ENCODE results near the gene THRSP.
"Not testable (repeated sequence)": the region's sequence is repeated elsewhere in the genome, so short reads cannot be mapped to it uniquely, and the experiment has no call there.

THRSP gene

DNA sequence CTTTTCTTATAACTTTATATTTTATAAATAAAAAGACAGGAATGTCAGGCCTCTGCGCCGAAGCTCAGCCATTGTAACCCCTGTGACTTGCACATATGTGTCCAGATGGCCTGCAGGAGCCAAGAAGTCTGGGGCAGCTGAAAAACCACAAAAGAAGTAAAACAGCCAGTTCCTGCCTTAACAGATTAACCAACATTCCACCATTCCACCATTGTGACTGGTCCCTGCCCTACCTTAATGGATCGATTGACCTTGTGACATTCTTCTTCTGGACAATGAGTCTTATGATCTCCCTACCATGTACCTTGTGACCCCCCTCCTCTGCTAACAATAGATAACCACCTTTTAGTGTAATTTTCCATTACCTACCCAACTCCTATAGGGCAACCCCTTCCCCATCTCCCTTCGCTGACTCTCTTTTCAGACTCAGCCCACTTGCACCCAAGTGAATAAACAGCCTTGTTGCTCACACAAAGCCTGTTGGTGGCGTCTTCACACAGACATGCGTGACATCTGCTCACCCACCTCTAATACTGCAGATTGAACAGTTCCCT, 22.9 kb downstream of the THRSP start:
- DNase-seq (ENCODE audit: low read depth in 3 of 3, low spot score in 1 of 3): not testable (repeated sequence)

DNA sequence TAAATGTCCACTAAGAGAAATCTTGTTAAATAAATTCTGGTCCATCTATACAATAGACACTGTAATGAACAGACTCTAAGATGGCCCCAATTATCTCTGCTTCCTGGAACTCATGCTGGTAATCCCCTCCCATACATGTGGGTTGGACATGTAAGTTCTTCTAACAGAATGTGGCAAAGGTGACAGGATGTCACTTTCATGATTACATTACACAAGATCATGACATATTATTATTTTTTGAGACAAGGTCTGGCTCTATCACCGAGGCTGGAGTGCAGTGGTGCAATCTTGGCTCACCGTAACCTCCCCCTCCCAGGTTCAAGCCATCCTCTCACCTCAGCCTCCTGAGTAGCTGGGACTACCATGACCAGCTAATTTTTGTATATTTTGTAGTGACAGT, 30.6 kb downstream of the THRSP start:
- DNase-seq (ENCODE audit: low read depth in 3 of 3, low spot score in 1 of 3): no peak

DNA sequence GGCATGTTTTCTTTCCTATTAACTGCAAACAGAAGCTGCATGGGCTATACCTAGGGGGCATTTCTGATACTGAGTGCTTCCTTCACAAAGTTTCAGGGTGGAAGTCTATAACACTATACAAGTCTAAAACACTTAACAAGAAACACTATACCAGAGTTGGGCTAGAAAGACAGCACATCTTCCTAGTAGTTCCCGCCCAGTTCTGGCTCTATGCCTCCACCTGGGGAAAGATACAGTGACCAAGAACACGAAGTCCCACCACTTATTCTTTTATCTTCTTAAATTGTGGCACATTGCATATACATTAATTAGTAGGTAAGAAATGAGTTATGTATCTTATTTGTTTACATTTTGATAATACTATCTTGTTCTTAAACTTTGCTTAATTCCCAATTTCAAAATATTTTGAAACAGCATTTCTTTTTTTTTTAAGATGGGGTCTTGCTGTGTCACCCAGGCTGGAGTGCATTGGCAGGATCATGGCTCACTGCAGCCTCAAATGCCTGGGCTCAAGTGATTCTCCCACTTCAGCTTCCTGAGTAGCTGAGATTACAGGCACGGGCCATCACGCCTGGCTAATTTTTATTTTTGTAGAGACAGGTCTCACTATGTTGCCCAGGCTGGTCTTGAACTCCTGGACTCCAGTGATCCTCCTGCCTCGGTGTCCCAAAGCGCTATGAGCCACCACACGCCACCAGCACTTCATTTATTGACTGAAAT, 34.2 kb downstream of the THRSP start:
- no peak for DNase-seq (ENCODE audit: low read depth in 3 of 3, low spot score in 1 of 3)

DNA sequence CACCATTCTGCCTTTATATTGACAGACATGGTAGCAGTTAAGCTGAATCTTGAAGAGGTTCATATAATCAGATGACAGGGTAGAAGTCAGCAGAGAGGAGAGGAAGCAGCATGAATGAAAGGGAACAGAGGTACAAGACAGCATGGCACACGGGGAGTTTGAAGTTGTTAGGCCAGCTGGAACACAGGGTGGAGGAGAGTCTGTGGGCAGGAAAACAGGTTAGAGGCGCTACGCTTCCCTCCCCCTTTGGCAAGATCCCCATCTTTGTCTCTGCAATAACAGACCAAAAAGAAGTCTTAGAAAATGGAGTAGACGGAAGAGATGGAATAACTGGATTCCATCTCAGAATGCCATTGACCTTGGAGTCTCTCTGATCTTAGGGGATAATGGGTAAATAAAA, 36.0 kb downstream of the THRSP start:
- no peak for DNase-seq (ENCODE audit: low read depth in 3 of 3, low spot score in 1 of 3)

DNA sequence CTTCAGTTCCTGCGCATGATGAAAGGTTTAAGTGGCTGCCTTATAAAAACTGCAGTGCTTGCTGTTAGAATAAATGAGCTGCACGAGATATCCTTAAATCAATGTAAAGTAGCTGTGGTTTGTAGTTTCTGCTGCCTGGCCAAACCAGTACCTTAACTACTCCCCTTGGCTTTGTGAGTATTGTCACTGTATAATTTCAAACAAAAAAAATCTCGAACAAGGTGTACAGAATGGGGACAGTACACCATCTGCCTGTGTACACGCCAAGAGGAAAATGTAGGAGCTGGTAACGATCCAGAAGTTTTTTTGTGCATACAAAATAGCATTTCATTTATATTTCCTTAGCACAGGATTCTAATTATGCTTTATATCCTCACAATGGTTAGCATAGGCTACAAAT, 36.6 kb downstream of the THRSP start:
- no peak for DNase-seq (ENCODE audit: low read depth in 3 of 3, low spot score in 1 of 3)

DNA sequence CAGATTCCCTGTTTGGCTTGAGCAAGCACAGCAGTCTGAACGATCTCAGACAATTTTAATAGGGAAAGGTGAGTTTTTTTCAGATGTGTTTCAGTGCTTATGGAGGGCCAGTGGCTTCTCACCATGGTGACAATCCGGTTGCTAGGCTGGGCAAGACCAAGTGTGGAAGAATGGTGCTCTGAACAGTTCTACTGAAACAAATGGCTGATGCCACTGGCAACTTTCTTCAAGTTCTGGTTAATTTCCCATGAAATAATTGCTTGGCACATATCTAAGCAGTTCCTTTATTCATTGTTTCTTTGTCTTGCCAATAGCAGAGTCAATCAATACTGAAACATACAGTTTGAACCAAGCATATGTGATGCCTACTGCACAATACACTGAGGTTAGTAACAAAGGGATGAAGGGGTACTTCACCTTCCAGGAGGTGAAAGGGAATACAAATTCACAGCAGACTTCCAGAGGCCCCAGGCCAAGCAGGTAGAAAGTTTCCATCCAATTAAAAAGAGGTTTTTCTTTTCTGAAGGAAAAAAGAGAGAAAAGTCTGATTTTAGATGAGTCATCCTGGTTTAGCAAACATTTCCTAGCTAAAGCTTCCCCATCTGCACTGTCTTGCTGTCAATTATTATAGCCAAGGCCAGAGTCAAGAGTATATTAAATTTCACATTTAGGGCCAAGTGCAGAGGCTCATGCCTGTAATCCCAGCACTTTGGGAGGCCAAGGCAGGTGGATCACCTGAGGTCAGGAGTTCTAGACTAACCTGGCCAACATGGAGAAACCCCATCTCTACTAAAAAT, 37.2 kb downstream of the THRSP start:
- no peak for DNase-seq (ENCODE audit: low read depth in 3 of 3, low spot score in 1 of 3)

DNA sequence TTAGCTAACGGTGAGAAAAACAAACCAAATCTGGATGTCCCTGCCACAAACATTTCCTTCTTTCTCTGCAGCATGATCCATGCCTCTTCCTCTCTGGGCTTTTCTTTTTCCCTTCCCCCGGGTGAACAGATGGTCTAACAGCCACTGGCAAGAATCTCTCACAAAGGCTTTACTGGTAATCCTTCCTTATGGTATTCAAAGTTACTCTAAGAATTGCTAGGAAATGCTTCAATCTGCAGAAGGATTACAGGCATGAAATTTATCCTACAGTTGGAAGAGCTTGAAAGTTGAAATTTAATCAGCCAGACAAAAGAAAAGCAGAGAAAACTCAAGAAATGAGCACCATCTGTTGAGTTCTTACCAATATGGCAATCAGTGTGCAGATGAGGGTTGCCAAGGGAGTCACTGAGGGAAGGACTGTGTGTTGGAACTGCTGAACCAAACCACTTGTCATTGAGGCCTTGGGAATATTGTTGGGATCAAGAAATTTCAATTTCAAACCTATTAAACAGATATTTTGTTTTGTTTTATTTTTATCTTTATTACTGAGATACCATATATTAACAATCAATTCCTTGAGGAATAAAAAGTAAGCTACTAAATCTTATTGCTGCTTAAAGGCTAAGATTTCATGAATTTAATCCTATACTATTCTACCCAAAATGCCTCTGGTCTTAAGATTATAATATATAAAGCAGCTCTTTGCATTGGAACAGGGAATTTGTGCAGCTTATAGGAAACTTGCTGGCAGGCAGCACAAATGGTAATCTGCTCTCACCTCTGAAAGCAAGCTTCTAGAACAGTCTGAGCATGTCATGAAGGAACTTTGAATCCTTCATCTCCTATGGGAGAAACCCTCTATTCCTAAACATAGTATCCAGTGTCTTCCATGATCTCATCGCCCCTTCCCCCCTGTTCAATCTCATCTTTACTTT, 45.7 kb downstream of the THRSP start:
- DNase-seq (ENCODE audit: low read depth in 3 of 3, low spot score in 1 of 3): no peak

DNA sequence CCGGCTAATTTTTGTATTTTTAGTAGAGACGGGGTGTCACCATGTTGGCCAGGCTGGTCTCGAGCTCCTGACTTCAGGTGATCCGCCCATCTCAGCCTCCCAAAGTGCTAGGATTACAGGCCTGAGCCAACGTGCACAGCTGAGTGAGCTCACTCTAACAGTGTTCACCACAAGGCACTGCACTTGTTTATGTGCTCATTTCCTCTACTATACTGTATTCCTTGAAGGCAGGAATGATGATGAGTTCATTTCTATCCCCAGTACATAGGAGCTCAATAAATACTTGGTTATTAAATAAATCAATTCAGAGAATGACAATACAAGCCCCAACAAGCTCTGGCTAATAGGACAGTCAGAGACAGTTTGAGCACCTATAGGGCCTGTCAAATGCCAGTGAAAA, 46.7 kb downstream of the THRSP start:
- DNase-seq (ENCODE audit: low read depth in 3 of 3, low spot score in 1 of 3): no peak

DNA sequence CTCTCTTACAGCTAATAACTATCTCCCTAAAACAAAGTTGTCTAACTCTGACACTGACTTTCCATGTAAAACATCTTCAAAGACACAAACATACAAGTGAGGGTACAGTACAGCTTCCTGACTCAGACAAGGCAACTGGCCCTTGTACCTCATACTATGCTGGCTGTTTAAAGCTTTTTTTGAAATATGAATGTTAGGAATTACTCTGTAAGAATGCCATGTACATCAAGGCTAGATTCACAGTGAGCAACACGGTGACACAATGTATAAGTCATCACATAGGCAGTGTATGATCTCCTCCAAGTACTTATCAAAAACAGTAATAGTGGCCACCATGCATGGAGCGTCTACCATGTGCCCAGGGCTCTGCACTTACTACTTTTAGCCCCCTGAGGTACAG, 47.2 kb downstream of the THRSP start:
- no peak for DNase-seq (ENCODE audit: low read depth in 3 of 3, low spot score in 1 of 3)

DNA sequence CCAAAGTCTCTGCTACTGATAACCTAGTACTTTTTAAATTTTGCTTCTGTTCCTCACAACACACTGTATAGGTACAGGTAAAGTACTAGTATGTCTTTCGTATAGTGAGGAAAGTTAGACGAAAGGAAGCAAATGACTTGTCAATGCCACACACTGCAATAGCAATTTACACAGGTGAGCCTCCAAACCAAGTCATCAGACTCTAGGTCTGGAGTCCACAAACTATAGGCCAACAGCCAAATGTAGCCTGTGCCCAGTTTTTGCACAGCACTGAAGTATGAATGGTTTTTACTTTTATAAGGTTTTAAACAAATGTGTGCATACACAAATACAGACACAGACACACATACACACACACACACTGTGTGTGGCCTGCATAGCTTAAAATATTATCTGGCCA, 47.6 kb downstream of the THRSP start:
- DNase-seq (ENCODE audit: low read depth in 3 of 3, low spot score in 1 of 3): no peak

DNA sequence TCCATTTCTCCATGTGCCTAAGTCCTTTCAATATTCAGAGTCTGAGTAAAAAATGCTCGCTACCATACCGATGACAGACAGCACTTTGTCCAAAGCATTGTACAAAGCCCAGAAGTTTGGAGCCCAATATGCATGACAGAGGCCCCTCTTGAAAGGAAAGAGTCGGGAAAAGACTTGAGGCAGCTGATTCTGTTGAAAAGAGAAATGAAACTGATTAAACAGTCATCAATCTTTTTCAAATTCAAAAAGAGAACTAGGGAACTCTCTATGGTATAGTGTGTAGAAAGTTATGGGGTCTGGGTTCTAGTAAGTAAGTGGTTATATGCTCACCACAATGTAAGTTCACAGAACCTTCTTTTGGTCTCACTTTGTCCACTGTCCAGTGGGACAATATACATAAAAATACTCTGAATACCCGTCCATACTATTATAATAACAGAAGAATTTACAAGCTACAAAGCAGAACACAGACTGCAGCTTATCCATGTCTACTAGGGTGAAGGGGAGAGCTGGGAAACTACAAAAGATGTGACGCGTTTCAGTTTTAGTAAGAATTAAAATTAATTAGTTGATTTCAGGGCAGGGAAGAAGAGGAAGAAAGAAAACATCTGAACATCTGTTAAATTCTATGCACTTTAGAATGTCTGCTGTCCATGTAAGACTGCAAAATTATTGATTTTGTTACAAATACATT, 49.1 kb downstream of the THRSP start:
- no peak for DNase-seq (ENCODE audit: low read depth in 3 of 3, low spot score in 1 of 3)

Measured in stimulated activated CD4-positive, alpha-beta T cell treated with anti-CD3 and anti-CD28 coated beads, TNF-alpha, amount 100 ng/mL, for 1 hour (primary cell).